Neural cell (in vitro differentiated cells): ENCODE results near the gene ZNF841.

Source experiments
- CTCF ChIP-seq: fragments of 450-650 bp; IDR thresholded peaks from 2 replicates; pipeline ENCODE4 v1.5.1; 2014; ENCODE audit warnings: antibody characterized with exemption, mild to moderate bottlenecking, moderate library complexity; ENCODE audit not compliant: poor library complexity, severe bottlenecking
- EP300 ChIP-seq: fragments of 450-650 bp; conservative IDR thresholded peaks from 2 replicates; pipeline ENCODE4 v1.6.1; 2014; ENCODE audit warnings: antibody characterized with exemption, mild to moderate bottlenecking, moderate library complexity; ENCODE audit not compliant: poor library complexity, severe bottlenecking
- EZH2 ChIP-seq: fragments of 200-600, 300-800 bp; shearing (Covaris generic), sonication (generic); IDR thresholded peaks from 2 replicates; pipeline ENCODE4 v1.6.1; 2014; ENCODE audit warnings: antibody characterized with exemption, low read length, borderline replicate concordance, mild to moderate bottlenecking; ENCODE audit not compliant: insufficient read depth, poor library complexity, severe bottlenecking
- POLR2AphosphoS5 ChIP-seq: IDR thresholded peaks from 2 replicates; pipeline ENCODE4 v1.6.1; 2012
- RAD21 ChIP-seq: fragments of 450-650 bp; conservative IDR thresholded peaks from 2 replicates; pipeline ENCODE4 v1.6.1; 2014; ENCODE audit warnings: antibody characterized with exemption, mild to moderate bottlenecking, moderate library complexity
- TAF1 ChIP-seq: IDR thresholded peaks from 2 replicates; pipeline ENCODE4 v1.6.1; 2012; ENCODE audit warnings: low read depth

- TF ChIP-seq CTCF, result no peak
- TF ChIP-seq RAD21, result no peak
- TF ChIP-seq TAF1, result no peak
- no peak for TF ChIP-seq POLR2AphosphoS5
- TF ChIP-seq EP300, result no peak
- TF ChIP-seq EZH2, result no peak
Observed at GRCh38 chr19:52115526-52116053, 20.0 kb upstream of the ZNF841 start.
